KBM-7 (cell line): Measurements from ENCODE around the gene SNX1.
"Not testable (repeated sequence)": the region's sequence is repeated elsewhere in the genome, so short reads cannot be mapped to it uniquely, and the experiment has no call there.

Experiments
- DNase-seq: peaks from one replicate; pipeline ENCODE4 v3.0.0-alpha.2; 2015
- in situ Hi-C: fragments of 300-500 bp; cut with MboI; formaldehyde crosslinking; loops from 2 replicates; pipeline ENCODE4 v1.14.3; 2020; ENCODE audit warnings: low sequenced_read_pairs, low pct_unique_long_range_greater_than_20kb, mixed read lengths

The SNX1 gene

GRCh38 chr15:64110950-64111678 is 15.3 kb downstream of the SNX1 start:
- peak; percentile 32 for DNase-seq
- in situ Hi-C loops, result no loop called here

GRCh38 chr15:64111679-64112050 is 15.9 kb downstream of the SNX1 start:
- in situ Hi-C loops, result no loop called here

GRCh38 chr15:64112073-64112772 is 16.4 kb downstream of the SNX1 start:
- DNase-seq, result no peak
- in situ Hi-C loops, result no loop called here

More at GRCh38 chr15:64111679-64112050, 15.9 kb downstream of the SNX1 start:
- no peak for DNase-seq

GRCh38 chr15:64112904-64113303 is 17.1 kb downstream of the SNX1 start:
- DNase-seq, result no peak

GRCh38 chr15:64117759-64118487 is 22.1 kb downstream of the SNX1 start:
- in situ Hi-C loops, result no loop called here
- DNase-seq, result no peak

More at GRCh38 chr15:64112904-64113303, 17.1 kb downstream of the SNX1 start:
- in situ Hi-C loops, result no loop called here

- in situ Hi-C loops, DNase-seq: not testable (repeated sequence)
Measured at GRCh38 chr15:64120322-64120721, 24.5 kb downstream of the SNX1 start.

GRCh38 chr15:64121614-64122013 is 25.8 kb downstream of the SNX1 start:
- no peak for DNase-seq
- in situ Hi-C loops, result no loop called here

- in situ Hi-C loops, result no loop called here
- DNase-seq, result no peak
Measured at GRCh38 chr15:64122444-64122843, 26.7 kb downstream of the SNX1 start.

- DNase-seq, result no peak
- in situ Hi-C loops, result no loop called here
Measured at GRCh38 chr15:64122936-64123351, 27.2 kb downstream of the SNX1 start.

GRCh38 chr15:64125978-64126377 is 30.2 kb downstream of the SNX1 start:
- in situ Hi-C loops, result no loop called here
- no peak for DNase-seq

GRCh38 chr15:64127521-64128270 is 31.9 kb downstream of the SNX1 start:
- DNase-seq, result no peak
- in situ Hi-C loops, result no loop called here

- no peak for DNase-seq
- in situ Hi-C loops, result no loop called here
Measured at GRCh38 chr15:64130159-64130558, 34.4 kb downstream of the SNX1 start.

GRCh38 chr15:64131547-64131946 is 35.8 kb downstream of the SNX1 start:
- DNase-seq, result no peak
- in situ Hi-C loops, result no loop called here

- in situ Hi-C loops, result no loop called here
- no peak for DNase-seq
Measured at GRCh38 chr15:64132217-64132616, 36.4 kb downstream of the SNX1 start.

- in situ Hi-C loops, result no loop called here
- DNase-seq, result no peak
Measured at GRCh38 chr15:64133623-64134344, 38.0 kb downstream of the SNX1 start.

GRCh38 chr15:64134345-64134829 is 38.6 kb downstream of the SNX1 start:
- in situ Hi-C loops, result no loop called here
- DNase-seq, result no peak

GRCh38 chr15:64136347-64136746 is 40.6 kb downstream of the SNX1 start:
- no peak for DNase-seq
- in situ Hi-C loops, result no loop called here

- DNase-seq, result no peak
- in situ Hi-C loops, result no loop called here
Measured at GRCh38 chr15:64137226-64137833, 41.5 kb downstream of the SNX1 start.
